ENCODE results near the gene HLA-G.

Gene HLA-G

DNA sequence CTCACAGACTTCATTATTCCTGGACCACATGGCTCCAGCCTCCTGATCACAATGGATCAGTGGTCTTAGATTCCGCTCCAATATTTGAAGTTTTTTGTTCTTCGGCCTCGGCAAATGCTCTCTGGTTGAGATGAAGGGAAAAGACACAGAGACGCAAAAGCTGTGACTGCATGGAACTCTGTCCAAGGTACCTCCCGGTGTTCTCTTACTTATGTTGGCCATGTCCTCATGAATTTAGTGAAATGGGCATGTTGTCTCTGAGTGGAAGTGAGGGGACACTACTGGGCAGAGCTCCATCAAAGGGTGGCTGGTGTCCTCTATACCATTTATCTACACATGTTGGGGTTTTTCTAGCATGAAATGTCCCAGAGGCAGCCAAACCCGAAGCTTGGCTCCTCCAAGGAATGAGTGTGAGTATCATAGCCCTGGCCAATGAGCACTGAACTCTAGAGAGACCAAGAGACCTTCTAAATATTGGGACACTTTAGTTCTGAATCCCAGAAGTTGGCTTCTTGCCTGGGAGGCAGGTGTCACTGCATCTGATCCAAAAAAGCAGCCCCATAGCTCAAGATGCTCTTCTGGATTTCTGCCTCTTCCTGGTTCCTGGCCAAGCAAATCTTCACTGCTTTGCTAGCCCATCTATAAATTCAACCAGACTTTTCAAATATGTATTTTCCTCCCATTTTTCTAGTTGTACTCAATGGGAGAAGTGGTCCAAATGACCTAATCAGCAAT, 34.1 kb downstream of the HLA-G start:
- H3K4me3 ChIP-seq (ENCODE audit: low read depth in 1 of 2, low read length in 2 of 2): no peak overlapping the region
- no peak for DNase-seq
- H3K27me3 ChIP-seq (ENCODE audit: insufficient read depth, low read length, poor library complexity): peaks cover 19% of the 10 kb centered on the region
- no peak overlapping the region for H3K9ac ChIP-seq (ENCODE audit: low read depth, low read length)
- TF ChIP-seq EZH2 (IDR thresholded peaks at IDR 0.05; ENCODE audit: borderline replicate concordance, low read depth, low read length, severe bottlenecking): no peak
- TF ChIP-seq, protein P1, sequence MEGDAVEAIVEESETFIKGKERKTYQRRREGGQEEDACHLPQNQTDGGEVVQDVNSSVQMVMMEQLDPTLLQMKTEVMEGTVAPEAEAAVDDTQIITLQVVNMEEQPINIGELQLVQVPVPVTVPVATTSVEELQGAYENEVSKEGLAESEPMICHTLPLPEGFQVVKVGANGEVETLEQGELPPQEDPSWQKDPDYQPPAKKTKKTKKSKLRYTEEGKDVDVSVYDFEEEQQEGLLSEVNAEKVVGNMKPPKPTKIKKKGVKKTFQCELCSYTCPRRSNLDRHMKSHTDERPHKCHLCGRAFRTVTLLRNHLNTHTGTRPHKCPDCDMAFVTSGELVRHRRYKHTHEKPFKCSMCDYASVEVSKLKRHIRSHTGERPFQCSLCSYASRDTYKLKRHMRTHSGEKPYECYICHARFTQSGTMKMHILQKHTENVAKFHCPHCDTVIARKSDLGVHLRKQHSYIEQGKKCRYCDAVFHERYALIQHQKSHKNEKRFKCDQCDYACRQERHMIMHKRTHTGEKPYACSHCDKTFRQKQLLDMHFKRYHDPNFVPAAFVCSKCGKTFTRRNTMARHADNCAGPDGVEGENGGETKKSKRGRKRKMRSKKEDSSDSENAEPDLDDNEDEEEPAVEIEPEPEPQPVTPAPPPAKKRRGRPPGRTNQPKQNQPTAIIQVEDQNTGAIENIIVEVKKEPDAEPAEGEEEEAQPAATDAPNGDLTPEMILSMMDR (IDR thresholded peaks at IDR 0.05; ENCODE audit: borderline replicate concordance, extremely low read depth, low read length, poor library complexity, severe bottlenecking): no peak
- no peaks in the 10 kb centered on the region for H3K79me2 ChIP-seq (ENCODE audit: insufficient read depth, low read length)
- H3K4me1 ChIP-seq (ENCODE audit: insufficient read depth, low read length): no peaks in the 10 kb centered on the region
- no peaks in the 10 kb centered on the region for H3K9me3 ChIP-seq (ENCODE audit: insufficient read depth, low read length, severe bottlenecking)
- H2AFZ ChIP-seq (ENCODE audit: low read depth, low read length): no peak overlapping the region
- H3K36me3 ChIP-seq (ENCODE audit: insufficient read depth, low read length): no peaks in the 10 kb centered on the region
- no peak overlapping the region for H3K4me2 ChIP-seq (ENCODE audit: insufficient read depth, low read length)
- ATAC-seq (ENCODE audit: insufficient read depth, low read depth): no peak
- no peak overlapping the region for H3K27ac ChIP-seq (ENCODE audit: low read length)
- H4K20me1 ChIP-seq (ENCODE audit: insufficient read depth, low read length): no peaks in the 10 kb centered on the region

GRCh38 chr6:29864037-29864810, 36.6 kb downstream of the HLA-G start:
- ATAC-seq (ENCODE audit: insufficient read depth, low read depth) (no peak), DNase-seq (no peak)
- H2AFZ ChIP-seq (ENCODE audit: low read depth, low read length): no peak overlapping the region
- no peak overlapping the region for H3K27ac ChIP-seq (ENCODE audit: low read length)
- H3K9ac ChIP-seq (ENCODE audit: low read depth, low read length): no peak overlapping the region
- no peak for TF ChIP-seq EZH2 (IDR thresholded peaks at IDR 0.05; ENCODE audit: borderline replicate concordance, low read depth, low read length, severe bottlenecking)
- TF ChIP-seq, protein P1 (IDR thresholded peaks at IDR 0.05; ENCODE audit: borderline replicate concordance, extremely low read depth, low read length, poor library complexity, severe bottlenecking): no peak
- H3K36me3 ChIP-seq (ENCODE audit: insufficient read depth, low read length): no peaks in the 10 kb centered on the region
- no peak overlapping the region for H3K4me3 ChIP-seq (ENCODE audit: low read depth in 1 of 2, low read length in 2 of 2)
- no peaks in the 10 kb centered on the region for H3K4me1 ChIP-seq (ENCODE audit: insufficient read depth, low read length)
- H3K27me3 ChIP-seq (ENCODE audit: insufficient read depth, low read length, poor library complexity): peaks cover 36% of the 10 kb centered on the region
- no peaks in the 10 kb centered on the region for H3K79me2 ChIP-seq (ENCODE audit: insufficient read depth, low read length)
- H3K4me2 ChIP-seq (ENCODE audit: insufficient read depth, low read length): no peak overlapping the region
- H4K20me1 ChIP-seq (ENCODE audit: insufficient read depth, low read length): no peaks in the 10 kb centered on the region
- H3K9me3 ChIP-seq (ENCODE audit: insufficient read depth, low read length, severe bottlenecking): no peaks in the 10 kb centered on the region

GRCh38 chr6:29865631-29866030, 38.0 kb downstream of the HLA-G start:
- DNase-seq (no peak), ATAC-seq (ENCODE audit: insufficient read depth, low read depth) (no peak)
- Histone ChIP-seq H4K20me1 (ENCODE audit: insufficient read depth, low read length) (no peaks in the 10 kb centered on the region), H3K4me1 (ENCODE audit: insufficient read depth, low read length) (no peaks in the 10 kb centered on the region), H3K9me3 (ENCODE audit: insufficient read depth, low read length, severe bottlenecking) (no peaks in the 10 kb centered on the region), H3K9ac (ENCODE audit: low read depth, low read length) (no peak overlapping the region), H3K4me3 (ENCODE audit: low read depth in 1 of 2, low read length in 2 of 2) (no peak overlapping the region), H2AFZ (ENCODE audit: low read depth, low read length) (no peak overlapping the region), H3K36me3 (ENCODE audit: insufficient read depth, low read length) (no peaks in the 10 kb centered on the region), H3K4me2 (ENCODE audit: insufficient read depth, low read length) (no peak overlapping the region), H3K27ac (ENCODE audit: low read length) (no peak overlapping the region), H3K79me2 (ENCODE audit: insufficient read depth, low read length) (no peaks in the 10 kb centered on the region), H3K27me3 (ENCODE audit: insufficient read depth, low read length, poor library complexity) (peaks cover 35% of the 10 kb centered on the region)
- TF ChIP-seq, protein P1 (IDR thresholded peaks at IDR 0.05; ENCODE audit: borderline replicate concordance, extremely low read depth, low read length, poor library complexity, severe bottlenecking): no peak
- TF ChIP-seq EZH2 (IDR thresholded peaks at IDR 0.05; ENCODE audit: borderline replicate concordance, low read depth, low read length, severe bottlenecking): no peak
